ENCODE data around the gene KCNK3.

Gene KCNK3

DNA sequence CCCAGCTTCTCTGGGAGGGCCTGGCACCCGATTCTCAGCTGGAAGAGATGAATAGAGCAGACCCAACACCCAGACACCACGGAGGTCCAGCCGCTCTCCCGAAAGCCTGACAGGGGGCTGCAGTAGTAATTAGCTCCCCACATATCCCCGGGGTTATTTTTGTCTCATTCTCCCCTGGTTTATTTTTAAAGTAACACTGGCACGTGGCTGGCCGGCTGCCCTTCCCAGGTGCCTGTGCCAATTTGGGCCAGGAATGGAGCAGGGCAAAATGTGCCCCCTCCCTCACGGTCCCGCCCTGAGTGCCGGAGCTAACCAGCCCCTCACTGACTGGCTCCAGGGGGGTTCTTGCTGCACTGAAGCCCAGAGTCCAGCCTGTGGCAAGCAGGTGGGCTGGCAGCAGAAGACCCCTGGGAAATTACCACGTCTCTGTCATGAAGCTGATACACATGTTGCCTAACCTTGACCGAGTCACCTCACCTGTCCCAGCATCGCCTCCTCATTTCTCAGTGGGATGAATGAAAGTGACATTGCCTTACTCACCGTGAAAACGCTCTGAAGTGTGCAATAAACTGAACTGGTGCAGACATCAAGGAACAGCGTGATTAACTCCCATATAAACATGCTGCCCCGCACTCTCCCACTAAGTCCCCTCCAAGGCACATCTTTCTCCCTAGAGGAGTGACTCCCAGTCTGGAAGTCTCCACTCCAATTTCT is 18.4 kb downstream of the KCNK3 start:
- in situ Hi-C loops (cut with HindIII; ENCODE audit: low sequenced_read_pairs) = no loop called here

DNA sequence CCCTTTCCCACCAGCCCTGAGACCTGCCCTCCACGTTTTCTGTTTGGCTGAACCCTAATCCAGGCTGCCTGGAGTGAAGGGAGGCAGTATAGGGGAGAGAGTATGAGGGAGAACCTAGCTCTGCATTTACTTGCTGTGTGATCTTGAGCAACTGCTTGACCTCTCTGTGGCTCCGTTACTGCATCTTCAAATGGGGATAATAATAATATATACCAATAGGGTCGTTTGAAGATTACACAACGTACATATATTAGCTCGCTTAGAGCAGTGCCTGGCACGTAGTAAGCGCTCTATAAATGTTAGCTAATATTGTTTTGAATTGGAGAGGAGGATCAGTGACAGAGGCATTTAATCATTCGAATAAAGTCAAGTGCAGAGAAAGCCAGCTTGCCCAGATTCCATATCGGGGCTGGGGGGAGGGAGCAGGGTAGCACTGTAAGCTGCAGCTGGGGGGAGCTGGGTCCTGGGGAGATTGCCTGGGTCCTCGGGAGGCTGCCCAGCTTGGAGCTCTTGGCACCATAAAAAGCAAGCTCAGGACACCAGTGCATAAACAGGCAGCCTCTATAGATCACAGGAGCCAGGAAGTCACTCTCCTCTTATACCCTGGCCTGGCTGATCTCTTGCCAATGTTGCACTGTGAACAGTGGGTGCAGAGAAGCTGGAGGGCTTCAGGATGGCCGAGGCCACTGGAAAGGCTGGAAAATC is 19.1 kb downstream of the KCNK3 start:
- in situ Hi-C loops (cut with HindIII; ENCODE audit: low sequenced_read_pairs) = no loop called here

DNA sequence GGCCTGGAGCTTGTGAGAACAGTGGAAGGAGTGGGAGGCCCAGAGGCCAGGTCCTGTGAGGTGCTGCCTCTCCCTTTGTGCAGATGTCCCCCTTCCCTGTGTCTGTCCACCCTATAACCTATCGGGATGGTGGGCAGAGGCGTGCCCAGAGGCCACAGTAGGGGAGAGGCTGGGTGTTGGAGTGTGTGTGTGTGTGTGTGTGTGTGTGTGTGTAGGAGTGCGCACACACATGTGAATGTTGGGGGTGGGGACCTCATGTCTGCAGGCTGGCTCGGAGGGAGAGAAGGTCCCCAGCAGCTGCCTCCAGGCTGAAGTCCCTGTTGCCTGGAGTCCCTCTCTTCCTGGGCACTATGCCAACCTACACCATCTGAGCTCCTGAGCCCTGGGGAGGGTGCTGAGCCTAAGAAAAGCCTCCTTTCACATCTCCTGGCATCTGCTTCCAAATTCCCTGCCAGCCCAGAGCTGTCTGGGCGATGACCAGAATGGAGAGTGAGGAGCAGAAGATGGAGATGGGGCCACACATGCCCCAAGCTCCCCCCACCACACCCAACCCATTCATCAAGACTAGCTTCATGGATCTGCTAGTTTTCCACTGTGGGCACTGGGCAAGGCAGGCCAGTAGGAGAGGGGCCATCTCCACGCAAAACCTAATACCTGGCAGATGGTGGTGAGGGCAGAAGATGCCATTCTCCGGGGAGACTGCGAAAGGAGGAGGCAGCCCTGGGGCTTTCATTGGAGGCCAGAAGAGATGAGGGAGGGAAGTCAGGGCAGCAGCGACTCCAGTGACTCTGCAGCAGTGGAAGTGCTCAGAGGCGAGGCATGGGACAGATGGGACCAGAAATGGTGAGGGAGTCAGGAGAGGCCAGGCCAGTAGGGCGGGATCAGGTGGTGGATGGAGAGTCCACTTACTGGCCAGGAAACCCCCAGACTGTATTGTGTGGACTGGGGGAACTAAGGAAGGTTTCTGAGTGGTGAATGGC is 20.3 kb downstream of the KCNK3 start:
- in situ Hi-C loops (cut with HindIII; ENCODE audit: low sequenced_read_pairs) = no loop called here

DNA sequence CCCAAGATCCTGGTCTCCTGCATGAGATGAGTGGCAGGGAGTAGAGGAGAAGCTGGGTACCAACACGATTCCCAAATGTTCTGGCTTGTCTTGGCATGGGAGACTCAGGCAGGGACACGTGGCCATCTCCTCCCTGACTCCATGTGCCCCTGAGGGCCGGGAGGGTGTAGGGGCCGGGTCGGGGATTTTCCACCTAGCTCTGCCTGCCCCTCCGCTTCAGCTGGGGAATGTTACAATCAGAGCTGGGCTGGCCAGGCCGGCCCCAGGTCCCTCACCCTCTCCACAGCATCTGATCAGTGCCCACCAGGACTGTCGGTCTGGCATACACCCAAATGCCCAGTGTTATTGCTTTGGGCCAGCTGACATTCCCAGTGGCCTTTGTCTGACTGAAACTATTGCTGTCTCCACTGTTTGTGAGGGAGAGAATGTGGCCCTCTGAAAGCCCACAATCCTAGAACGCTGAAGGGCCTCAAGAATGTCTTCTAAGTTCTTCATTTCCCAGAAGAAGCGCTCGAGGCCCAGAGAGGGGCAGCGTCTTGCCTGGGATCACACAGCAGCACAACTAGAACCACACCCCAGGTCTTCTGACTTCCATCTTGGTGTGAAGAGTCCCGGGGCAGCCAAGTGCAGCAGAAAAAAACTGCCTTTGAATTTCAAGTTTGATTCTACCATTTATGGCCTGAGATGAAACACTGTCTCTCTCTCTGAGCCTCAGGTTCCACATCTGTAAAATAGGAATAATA is 23.2 kb downstream of the KCNK3 start:
- in situ Hi-C loops (cut with HindIII; ENCODE audit: low sequenced_read_pairs) = no loop called here

DNA sequence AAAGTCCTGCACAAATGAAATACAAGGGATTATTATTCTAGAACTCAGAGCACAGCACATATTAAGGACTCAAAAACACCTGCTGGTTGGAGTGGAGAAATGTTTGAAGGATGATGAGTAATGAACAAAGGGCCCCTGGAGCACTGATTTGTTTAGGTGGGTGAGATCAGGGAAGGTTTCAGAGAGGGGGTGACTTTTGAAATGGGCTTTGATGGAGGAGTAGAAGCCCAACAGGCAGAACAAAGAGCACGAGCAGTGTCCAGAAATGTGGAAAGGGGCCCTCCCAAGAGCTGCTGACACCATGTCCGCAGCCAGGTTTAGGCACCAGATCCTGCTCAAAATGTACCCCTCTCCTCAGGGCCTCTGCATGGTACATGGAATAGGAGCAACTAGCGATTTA is 23.8 kb downstream of the KCNK3 start:
- in situ Hi-C loops (cut with HindIII; ENCODE audit: low sequenced_read_pairs) = no loop called here

DNA sequence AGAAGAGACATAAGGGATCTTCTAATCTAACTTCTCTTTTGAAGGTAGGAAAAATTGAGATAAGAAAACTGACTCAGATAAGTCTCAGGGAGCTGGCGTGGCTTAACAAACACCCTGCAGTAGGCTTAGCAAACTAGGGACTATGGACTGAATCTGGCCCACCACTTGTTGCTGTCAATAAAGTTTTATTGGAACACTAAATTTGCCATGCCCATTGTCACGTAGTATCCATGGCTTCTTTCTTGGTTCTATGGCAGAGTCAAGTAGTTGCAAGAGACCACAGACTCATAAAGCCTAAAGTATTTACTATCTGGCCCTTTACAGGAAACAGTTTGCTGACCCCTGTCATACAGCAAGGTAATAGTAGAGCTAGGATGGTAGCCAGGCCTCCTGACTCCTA is 24.2 kb downstream of the KCNK3 start:
- in situ Hi-C loops (cut with HindIII; ENCODE audit: low sequenced_read_pairs) = no loop called here

DNA sequence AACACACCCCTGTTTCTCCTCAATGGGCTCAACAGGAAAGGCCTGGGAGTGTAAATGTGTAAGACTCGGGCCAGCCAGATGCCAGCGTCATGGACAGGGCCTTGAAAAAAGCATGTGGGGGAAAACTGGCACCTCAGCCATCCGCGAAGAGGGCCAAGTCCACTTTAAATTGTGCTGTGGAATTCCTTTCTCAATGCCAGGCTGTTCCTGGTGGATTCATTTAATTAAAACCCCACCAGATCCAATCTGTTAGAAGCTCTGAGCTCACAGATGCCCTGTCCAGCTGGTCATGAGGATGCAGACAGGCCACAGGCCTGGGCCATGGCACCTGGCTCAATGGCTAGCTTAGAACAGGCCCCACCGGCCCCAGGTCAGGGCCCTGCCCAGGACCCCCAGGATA is 24.8 kb downstream of the KCNK3 start:
- in situ Hi-C loops (cut with HindIII; ENCODE audit: low sequenced_read_pairs) = no loop called here

DNA sequence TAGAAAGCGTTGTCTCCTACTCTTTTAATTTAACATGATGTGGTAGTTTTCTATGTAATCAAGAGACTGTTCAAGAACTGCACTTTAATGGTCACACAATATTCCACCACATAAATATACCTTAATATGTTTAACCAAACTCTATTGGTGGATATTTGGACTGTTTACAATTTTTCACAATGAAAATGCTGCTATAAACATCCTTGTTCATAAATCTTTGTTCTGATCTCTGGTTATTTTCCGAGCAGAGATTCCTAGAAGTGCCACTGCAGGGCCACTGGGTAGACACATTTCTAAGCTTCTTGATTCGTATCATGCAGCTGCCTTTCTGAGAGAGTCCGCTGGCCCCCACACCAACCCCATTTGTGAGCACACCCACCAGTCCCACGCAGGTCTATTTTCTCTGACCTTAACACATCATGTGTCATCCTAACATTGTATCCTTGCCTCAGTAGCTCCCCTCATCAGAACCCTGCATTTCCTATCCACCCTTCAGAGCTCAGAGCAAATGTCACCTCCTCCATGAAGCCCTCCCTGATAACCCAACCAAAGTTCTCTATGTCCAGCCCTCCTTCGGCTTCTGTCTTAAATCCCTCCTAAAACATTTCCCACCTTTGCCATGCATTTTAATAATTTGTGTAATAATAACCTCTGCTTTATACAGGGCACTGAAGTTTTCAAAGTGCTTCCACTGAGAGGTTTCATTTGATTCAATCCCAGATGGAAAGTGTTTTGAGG is 26.6 kb downstream of the KCNK3 start:
- in situ Hi-C loops (cut with HindIII; ENCODE audit: low sequenced_read_pairs) = no loop called here

DNA sequence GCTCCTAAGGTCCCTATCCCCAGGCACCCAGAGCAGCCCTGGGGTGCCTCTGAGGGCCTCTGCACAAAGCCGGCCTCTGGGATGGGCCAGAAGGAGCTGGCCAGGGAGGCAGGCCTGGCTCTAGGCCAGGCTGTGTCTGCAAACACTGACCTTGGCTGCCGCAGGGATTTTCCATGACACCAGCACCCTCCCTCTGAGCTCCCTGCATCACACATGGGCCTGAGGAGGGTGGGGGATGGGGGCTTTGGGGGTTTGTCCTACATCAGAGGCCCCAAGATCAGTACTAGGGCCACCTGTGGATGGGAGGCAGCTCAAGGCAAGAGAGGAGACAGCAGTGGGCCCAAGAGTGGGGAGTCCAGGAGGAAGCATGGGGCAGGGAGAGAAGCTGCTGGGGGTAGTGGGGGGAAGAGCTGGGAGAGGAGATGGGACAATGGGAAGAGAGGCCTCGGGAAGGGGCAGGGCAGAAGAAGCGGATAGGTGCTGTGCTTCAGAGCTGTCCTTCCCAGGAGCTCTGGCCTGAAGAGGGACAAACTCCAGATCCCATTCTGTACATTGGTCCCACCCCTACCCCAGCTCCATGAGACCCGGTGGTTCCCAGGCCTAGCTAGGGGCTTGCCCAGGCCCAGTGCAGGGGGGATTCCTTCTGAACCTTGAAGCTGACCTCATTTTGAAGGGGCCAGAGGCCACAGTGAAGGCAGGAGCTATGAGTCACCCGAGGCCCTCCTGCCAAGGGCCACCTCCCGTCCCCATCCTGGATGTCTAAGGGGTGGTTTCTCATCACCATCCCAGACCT is 28.0 kb downstream of the KCNK3 start:
- in situ Hi-C loops (cut with HindIII; ENCODE audit: low sequenced_read_pairs) = no loop called here

DNA sequence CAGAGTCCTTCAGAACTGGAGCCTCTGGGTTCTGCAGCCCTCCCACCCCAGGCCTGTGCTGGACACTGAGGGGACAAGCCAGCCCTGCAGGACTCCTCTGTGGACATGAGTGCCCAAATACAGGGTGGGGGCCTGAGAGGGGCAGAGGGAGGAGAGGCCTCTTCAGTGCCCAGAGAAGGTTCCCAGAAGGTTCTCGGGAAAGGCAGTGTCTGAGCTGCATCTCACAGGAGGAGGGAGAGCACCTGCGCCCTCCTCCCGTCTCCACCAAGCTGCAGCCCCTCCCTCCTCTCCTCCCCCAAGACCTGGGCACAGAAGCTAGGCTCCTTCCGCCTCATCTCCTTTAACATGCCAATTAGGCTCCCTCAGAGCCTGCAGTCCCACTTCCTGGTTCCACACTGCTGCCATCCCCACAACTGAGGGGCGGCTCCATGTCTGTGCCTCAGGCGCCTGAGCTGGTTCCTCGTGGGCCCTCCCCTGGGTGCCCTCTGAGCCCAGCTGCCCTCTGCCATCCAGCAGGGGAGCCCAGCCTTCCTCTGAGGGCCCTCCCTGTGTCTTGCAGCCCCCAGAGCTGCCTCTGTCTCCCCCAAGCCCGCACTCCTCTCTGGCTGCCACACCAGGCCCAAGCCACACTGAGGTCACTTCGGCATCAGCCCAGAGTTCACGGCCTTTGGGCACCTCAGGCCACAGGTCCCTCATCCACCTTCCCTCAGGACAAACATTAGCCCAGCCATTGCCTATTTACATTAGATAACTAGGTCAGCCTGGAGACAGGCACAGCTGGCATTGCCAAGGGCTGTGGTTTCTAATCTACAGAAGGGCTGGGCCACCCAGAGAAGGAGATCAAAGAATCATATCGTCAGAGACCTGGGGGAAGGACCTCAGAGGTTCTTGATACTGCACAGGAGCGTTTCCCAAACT is 28.9 kb downstream of the KCNK3 start:
- in situ Hi-C loops (cut with HindIII; ENCODE audit: low sequenced_read_pairs) = no loop called here

DNA sequence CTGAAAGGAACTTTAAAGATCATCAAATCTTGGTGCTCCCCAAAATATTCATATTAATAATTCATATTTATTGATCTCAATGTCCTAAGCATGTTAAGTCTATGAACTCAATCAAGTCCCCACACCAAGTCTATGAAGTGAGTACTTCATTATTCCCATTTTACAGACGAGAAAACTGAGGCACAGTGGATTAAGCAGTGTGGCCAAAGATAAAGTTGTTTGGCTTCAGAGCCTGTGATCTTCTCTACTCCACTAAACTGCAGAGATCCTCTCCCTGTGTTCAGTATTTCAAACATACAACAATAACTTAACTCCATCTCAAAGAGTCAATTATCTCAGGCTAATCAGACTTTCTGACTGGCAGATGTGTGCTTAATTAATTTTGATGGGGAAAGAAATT is 29.8 kb downstream of the KCNK3 start:
- in situ Hi-C loops (cut with HindIII; ENCODE audit: low sequenced_read_pairs) = no loop called here

DNA sequence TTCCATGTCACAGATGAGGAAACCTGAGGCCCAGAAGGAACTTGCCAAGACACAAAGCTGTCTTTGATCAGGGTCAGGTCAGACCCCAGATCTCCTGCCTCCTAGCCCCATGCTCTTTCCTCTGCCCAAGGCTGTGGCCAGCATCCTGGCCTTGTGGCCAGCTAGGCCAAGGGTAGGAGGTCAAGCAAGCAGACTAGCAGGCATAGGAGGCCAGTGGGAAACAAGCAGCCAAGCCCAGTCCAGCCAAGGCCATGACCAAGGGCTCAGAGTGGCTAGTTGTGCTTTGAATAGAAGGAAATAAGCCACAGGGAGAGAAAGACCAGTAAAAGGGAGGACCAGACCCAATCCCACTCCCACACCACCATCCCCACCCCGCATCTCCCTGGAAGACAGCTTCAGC is 30.4 kb downstream of the KCNK3 start:
- in situ Hi-C loops (cut with HindIII; ENCODE audit: low sequenced_read_pairs) = no loop called here

DNA sequence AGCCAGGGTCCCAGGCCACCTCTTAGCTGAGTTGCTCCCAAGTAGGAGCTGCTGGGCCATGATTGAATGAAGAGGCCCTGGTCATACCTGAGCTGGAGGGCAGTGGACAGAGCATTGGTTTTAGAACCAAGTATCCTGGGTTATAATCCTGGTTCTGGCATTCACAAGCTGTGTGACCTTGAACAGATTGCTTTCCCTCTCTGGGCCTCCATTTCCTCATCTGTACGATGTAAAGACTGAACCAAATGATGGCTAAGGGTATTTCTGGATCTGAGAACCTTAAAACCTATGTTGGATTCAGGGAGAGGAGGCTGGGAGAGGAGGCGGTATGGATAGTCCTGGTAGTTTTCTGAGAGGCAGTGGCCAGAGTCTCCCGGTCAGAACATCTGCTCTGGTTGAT is 31.0 kb downstream of the KCNK3 start:
- in situ Hi-C loops (cut with HindIII; ENCODE audit: low sequenced_read_pairs) = no loop called here

DNA sequence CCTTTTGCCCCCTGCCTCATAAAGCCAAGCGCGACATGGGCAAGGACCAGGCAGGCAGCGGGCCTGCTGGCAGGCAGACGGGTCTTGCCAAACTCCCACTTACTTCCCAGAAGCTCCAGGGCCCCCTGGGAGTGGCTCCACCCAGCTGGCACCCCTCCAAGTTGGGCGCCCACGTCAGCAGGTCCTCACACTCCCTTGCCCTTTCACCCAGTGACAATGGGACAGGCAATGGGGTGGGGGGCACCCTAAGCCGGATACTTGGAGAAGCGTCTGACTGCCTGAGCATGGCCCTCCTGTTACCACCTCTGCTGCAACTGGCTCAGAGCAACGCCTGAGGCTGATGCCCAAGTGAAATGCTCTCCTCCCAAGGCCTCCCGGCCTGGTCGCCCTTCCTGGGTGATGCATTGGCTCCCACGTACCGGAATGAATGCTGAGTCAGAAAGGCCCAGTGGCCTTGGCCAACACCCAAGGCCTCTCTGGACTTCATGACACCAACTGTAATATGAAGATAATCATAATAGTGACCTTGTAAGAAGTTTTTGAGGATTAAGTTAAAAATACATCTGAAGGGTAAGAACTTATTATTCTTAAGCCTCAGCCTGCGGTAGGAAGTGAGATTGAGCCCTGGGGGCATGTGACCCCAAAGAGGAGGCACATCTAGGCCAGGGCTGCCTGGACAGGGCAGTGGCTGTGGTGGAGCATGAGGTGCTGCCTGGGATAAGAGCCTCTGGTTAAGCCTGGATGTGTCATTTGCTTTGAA is 31.6 kb downstream of the KCNK3 start:
- in situ Hi-C loops (cut with HindIII; ENCODE audit: low sequenced_read_pairs) = no loop called here

DNA sequence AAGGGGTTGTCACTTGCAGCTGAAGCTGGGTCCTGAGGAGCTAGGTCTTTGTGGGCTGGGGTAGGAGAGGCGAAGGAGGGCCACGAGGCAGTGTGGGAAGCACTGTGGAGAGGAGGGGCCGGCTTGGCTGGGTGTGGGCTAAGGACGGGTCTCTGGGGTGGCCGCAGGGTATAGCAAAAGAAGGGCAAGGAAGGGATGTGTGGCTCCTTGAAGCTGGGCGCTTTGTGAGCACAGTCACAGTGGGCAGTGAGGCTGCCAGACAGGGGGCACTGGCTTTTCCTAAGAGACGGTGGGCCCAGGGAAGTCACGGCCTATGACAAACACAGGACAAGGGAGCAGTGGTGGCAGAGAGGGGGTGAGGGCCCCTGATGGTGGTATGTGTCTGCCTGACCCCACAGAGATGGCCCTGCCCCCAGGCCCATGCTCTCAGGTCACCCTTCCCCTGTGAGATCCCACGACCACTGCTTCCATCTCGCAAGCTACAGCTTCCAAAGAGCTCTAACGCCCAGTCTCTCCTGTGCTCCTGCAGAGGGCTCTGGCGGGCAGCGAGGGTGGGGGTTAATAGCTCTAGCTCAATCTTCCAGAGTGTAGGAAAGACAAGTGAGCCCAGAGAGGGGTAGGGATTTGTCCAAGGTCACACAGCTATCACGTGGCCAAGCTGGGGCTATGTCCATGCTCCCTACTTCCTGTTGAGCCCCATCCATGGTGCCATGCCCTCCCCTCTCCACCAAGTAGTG is 32.4 kb downstream of the KCNK3 start:
- in situ Hi-C loops (cut with HindIII; ENCODE audit: low sequenced_read_pairs) = no loop called here

DNA sequence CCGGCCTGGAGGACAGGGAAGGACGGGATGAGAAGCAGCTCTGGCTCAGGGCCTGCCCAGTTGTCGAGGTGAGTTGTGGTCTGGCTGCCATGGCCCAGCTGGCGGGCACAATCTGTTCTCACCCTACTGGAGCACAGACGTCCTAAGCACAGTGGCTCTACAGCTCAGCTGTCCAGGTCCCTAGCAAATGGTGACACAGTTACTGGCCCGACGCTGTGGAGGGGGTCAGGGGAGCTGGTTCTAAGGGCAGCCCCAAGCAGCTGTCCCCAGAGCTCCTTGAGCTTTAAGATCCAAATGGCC is 32.9 kb downstream of the KCNK3 start:
- in situ Hi-C loops (cut with HindIII; ENCODE audit: low sequenced_read_pairs) = no loop called here

DNA sequence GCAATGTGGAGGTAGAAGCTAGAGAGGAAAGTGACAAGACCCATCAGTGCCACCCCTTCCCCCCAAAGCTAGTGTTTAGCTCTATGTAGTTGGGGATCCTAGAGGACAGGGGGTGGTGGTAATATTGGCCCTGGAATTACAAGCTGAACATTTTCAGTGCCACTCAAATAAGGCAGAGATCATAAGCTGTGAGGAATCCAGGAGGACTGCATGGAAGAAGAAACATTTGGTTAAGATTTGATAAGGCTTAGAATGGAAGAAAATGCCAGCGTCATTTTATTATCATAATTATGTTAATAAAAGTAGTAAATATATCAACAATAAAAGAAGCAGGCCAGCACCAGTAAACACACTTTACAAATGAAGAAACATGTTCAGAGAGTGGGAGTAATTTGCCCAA is 33.7 kb downstream of the KCNK3 start:
- in situ Hi-C loops (cut with HindIII; ENCODE audit: low sequenced_read_pairs) = no loop called here

Data from DLD1 (cell line).